ENCODE data around the gene EHD4. TPM values are rescaled to one million over a fixed set of nuclear protein-coding genes. Genes with fewer than 3 reads are reported as not detected.

Gene EHD4
- total and polyA plus RNA-seq, 2 donors (not counting 3 experiments of a cell fraction or from before 2014, with no cell fraction given): 96.7 to 128 TPM

DNA sequence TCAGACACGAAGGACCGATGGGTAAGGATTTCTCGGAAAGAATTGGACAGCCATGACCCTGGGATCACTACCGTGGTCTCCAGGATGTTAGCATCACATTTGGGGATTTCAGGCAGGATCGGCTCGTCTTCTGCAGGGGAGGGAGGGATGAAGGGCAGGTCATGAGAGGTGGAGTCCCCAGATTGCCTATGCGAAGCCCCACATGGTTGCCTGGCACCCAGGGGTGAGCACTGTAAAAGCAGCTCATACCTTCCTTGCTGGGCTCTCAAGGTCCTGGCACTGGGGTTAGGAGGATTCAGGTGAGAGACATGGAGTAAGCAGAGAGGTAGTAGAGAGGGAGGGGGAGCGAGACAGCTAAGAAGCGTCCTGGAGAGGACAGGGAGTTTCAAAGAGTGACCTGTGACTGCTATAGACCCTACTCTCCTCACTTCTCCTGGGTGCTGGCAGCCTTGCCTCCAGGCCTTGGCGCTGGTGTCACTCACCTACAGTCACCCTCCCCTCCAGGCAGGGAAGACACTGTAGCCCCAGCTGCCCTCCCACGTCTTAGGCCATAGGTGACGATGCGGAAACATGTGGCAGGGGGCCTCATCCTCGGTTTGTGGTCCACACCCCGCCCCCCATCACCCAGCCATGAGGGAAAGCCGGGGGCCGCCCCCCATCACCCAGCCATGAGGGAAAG is 15.0 kb upstream of the EHD4 start:
- no peaks in the 10 kb centered on the region for H3K4me1 ChIP-seq (ENCODE audit: control insufficient read depth, extremely low read depth, insufficient read depth, low read length)

More for the DNA sequence above, 15.0 kb upstream of the EHD4 start:
- Histone ChIP-seq H3K9ac (replicated peaks; ENCODE audit: extremely low read depth, insufficient read depth, low read length) (no peak overlapping the region), H3K79me2 (ENCODE audit: control insufficient read depth, insufficient read depth, low read length) (no peaks in the 10 kb centered on the region), H2AFZ (ENCODE audit: low read depth, low read length) (no peak overlapping the region), H3K4me3 (replicated peaks in 1 of 3; ENCODE audit: insufficient read depth in 1 of 3, low read depth in 1 of 3, low read length in 3 of 3) (no peak overlapping the region), H3K9me1 (replicated peaks; ENCODE audit: control insufficient read depth, extremely low read depth, insufficient read depth, low read length) (no peaks in the 10 kb centered on the region), H3K27ac (ENCODE audit: insufficient read depth, low read depth, low read length) (no peak overlapping the region), H3K27me3 (ENCODE audit: control insufficient read depth in 2 of 2, insufficient read depth in 2 of 2, low read length in 2 of 2) (no peaks in the 10 kb centered on the region), H4K20me1 (replicated peaks; ENCODE audit: control insufficient read depth, extremely low read depth, insufficient read depth, low read length) (no peaks in the 10 kb centered on the region), H3K9me3 (replicated peaks; ENCODE audit: control insufficient read depth, insufficient read depth, low read length) (no peaks in the 10 kb centered on the region), H3K4me2 (ENCODE audit: insufficient read depth, low read length) (no peak overlapping the region), H3K36me3 (ENCODE audit: control insufficient read depth in 2 of 2, extremely low read depth in 1 of 2, insufficient read depth in 2 of 2, low read length in 2 of 2) (no peaks in the 10 kb centered on the region)
- TF ChIP-seq GATA2 (IDR thresholded peaks at IDR 0.05; ENCODE audit: insufficient read depth, insufficient read length, low read depth, low read length) (no peak), EZH2 (IDR thresholded peaks at IDR 0.05; ENCODE audit: borderline replicate concordance, low read depth, low read length, severe bottlenecking) (no peak), JUN (IDR thresholded peaks at IDR 0.05; ENCODE audit: borderline replicate concordance, insufficient read depth, insufficient read length, low read depth) (no peak), POLR2AphosphoS5 (IDR thresholded peaks at IDR 0.05; ENCODE audit: insufficient read depth, low read depth, low read length) (no peak), MYC (IDR thresholded peaks at IDR 0.05; ENCODE audit: low read depth, low read length) (no peak), FOS (IDR thresholded peaks at IDR 0.05; ENCODE audit: borderline replicate concordance, insufficient read depth, low read length) (no peak), POLR2A (IDR thresholded peaks at IDR 0.05; ENCODE audit: low read depth, low read length) (no peak)
- TF ChIP-seq, protein P1, sequence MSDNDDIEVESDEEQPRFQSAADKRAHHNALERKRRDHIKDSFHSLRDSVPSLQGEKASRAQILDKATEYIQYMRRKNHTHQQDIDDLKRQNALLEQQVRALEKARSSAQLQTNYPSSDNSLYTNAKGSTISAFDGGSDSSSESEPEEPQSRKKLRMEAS (IDR thresholded peaks at IDR 0.05; ENCODE audit: insufficient read depth, insufficient read length): no peak
- TF ChIP-seq, protein P2, sequence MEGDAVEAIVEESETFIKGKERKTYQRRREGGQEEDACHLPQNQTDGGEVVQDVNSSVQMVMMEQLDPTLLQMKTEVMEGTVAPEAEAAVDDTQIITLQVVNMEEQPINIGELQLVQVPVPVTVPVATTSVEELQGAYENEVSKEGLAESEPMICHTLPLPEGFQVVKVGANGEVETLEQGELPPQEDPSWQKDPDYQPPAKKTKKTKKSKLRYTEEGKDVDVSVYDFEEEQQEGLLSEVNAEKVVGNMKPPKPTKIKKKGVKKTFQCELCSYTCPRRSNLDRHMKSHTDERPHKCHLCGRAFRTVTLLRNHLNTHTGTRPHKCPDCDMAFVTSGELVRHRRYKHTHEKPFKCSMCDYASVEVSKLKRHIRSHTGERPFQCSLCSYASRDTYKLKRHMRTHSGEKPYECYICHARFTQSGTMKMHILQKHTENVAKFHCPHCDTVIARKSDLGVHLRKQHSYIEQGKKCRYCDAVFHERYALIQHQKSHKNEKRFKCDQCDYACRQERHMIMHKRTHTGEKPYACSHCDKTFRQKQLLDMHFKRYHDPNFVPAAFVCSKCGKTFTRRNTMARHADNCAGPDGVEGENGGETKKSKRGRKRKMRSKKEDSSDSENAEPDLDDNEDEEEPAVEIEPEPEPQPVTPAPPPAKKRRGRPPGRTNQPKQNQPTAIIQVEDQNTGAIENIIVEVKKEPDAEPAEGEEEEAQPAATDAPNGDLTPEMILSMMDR (IDR thresholded peaks at IDR 0.05; ENCODE audit: extremely low read depth in 1 of 2, insufficient read depth in 1 of 2, low read depth in 1 of 2, low read length in 2 of 2): no peak
- intact Hi-C loops (cut with micrococcal nuclease): no loop called here
- DNase-seq (ENCODE audit: low read depth, low spot score): no peak
- BruUV-seq (replicated peaks): no TSS peak
- dilution Hi-C loops (cut with MboI; ENCODE audit: extremely low pct_ligation_motif_present, low sequenced_read_pairs): no loop called here
- POLR2A ChIA-PET: no interaction called here
- FAIRE-seq: no peak
- CTCF ChIA-PET: interaction anchor here (1.0 to 11.0 kb wide), 3 partner anchors 67 to 98 kb away, joined by 3 to 116 read pairs (median 77); no protein-coding TSS in a partner anchor
